Osteoblast (primary cell): ENCODE measurements around the gene CXADR. TPM values are rescaled to one million over a fixed set of nuclear protein-coding genes. Genes with fewer than 3 reads are reported as not detected.

Source experiments
- DNase-seq: peaks from one replicate; pipeline ENCODE4 v3.0.0; 2011; ENCODE audit warnings: low spot score, mixed read lengths; ENCODE audit not compliant: insufficient read length; ENCODE audit errors: missing footprints
- H2AFZ ChIP-seq: 2 replicates; pipeline ENCODE4 v1.6.0; 2011; ENCODE audit warnings: mild to moderate bottlenecking, low read length
- H3K27ac ChIP-seq: 2 replicates; pipeline ENCODE4 v1.5.1; 2011; ENCODE audit warnings: mild to moderate bottlenecking, low read depth, low read length, moderate library complexity
- H3K27me3 ChIP-seq: 2 replicates; pipeline ENCODE4 v1.6.0; 2012; ENCODE audit warnings: mild to moderate bottlenecking, control low read depth, inconsistent platforms, low read length, moderate library complexity; ENCODE audit not compliant: insufficient read depth
- H3K36me3 ChIP-seq: 2 replicates; pipeline ENCODE4 v1.5.1; 2011; ENCODE audit warnings: mild to moderate bottlenecking, low read length, control low read depth, moderate library complexity; ENCODE audit not compliant: insufficient read depth
- H3K4me1 ChIP-seq: 2 replicates; pipeline ENCODE4 v1.5.1; 2011; ENCODE audit warnings: mild to moderate bottlenecking, low read length, control low read depth, moderate library complexity; ENCODE audit not compliant: insufficient read depth
- H3K4me2 ChIP-seq: 2 replicates; pipeline ENCODE4 v1.6.0; 2011; ENCODE audit warnings: mild to moderate bottlenecking, low read length; ENCODE audit not compliant: insufficient read depth
- H3K4me3 ChIP-seq: fragments of 200-600 bp; sonication (generic); 3 replicates; pipeline ENCODE4 v1.5.1; 2012; ENCODE audit warnings: mild to moderate bottlenecking, low read length, inconsistent platforms; ENCODE audit not compliant: insufficient read depth
- H3K79me2 ChIP-seq: 2 replicates; pipeline ENCODE4 v1.6.0; 2012; ENCODE audit warnings: mild to moderate bottlenecking, low read length, control low read depth, inconsistent platforms; ENCODE audit not compliant: insufficient read depth
- H3K9me3 ChIP-seq: 2 replicates; pipeline ENCODE4 v1.5.1; 2011; ENCODE audit warnings: low read depth, low read length, control low read depth
- H4K20me1 ChIP-seq: 2 replicates; pipeline ENCODE4 v1.6.0; 2012; ENCODE audit warnings: mild to moderate bottlenecking, low read length, control low read depth; ENCODE audit not compliant: insufficient read depth
- CTCF ChIP-seq: IDR thresholded peaks from 2 replicates; pipeline ENCODE4 v1.5.1; 2011; ENCODE audit warnings: mild to moderate bottlenecking, low read depth, low read length, moderate library complexity; ENCODE audit errors: extremely low read depth
- total RNA-seq: library from RNA; depleted of rRNA; stranded (reverse); fragments of >200 nt; gene quantifications from 2 replicates; pipeline ENCODE4 v1.2.3, GENCODE V29; 2012

Gene CXADR
- total RNA-seq, 1 donor = 0.36 TPM

- H3K4me1 ChIP-seq = no peaks in the 10 kb centered on the region
Observed at GRCh38 chr21:17552410-17552809, 39.6 kb downstream of the CXADR start.

GRCh38 chr21:17554120-17554519 is 41.3 kb downstream of the CXADR start:
- no peak for TF ChIP-seq CTCF

More at GRCh38 chr21:17552410-17552809, 39.6 kb downstream of the CXADR start:
- Histone ChIP-seq H3K27me3 (peaks cover 4% of the 10 kb centered on the region), H3K4me3 (no peak overlapping the region), H4K20me1 (no peaks in the 10 kb centered on the region), H3K27ac (no peak overlapping the region), H3K4me2 (no peak overlapping the region), H2AFZ (no peak overlapping the region), H3K9me3 (no peaks in the 10 kb centered on the region), H3K36me3 (no peaks in the 10 kb centered on the region), H3K79me2 (no peaks in the 10 kb centered on the region)
- no peak for TF ChIP-seq CTCF
- DNase-seq = no peak

GRCh38 chr21:17554679-17555465 is 42.0 kb downstream of the CXADR start:
- peak; percentile 73 for DNase-seq
- no peaks in the 10 kb centered on the region for H3K79me2 ChIP-seq

More at GRCh38 chr21:17554120-17554519, 41.3 kb downstream of the CXADR start:
- Histone ChIP-seq H3K79me2 (no peaks in the 10 kb centered on the region), H3K27me3 (peaks cover 4% of the 10 kb centered on the region), H3K9me3 (no peaks in the 10 kb centered on the region), H2AFZ (no peak overlapping the region), H3K4me2 (no peak overlapping the region), H3K4me3 (no peak overlapping the region), H3K27ac (no peak overlapping the region), H4K20me1 (no peaks in the 10 kb centered on the region), H3K36me3 (no peaks in the 10 kb centered on the region), H3K4me1 (no peaks in the 10 kb centered on the region)
- DNase-seq = no peak

More at GRCh38 chr21:17554679-17555465, 42.0 kb downstream of the CXADR start:
- Histone ChIP-seq H4K20me1 (no peaks in the 10 kb centered on the region), H3K4me1 (no peaks in the 10 kb centered on the region), H3K4me2 (no peak overlapping the region), H3K27ac (no peak overlapping the region), H3K27me3 (peaks cover 4% of the 10 kb centered on the region), H3K4me3 (no peak overlapping the region), H2AFZ (no peak overlapping the region), H3K36me3 (no peaks in the 10 kb centered on the region), H3K9me3 (no peaks in the 10 kb centered on the region)
- TF ChIP-seq CTCF = peak; percentile 41
